GM21367 (cell line): ENCODE measurements around the gene TM9SF1.

Experiments used
- ATAC-seq: cut with Tn5 transposase; IDR thresholded peaks from one replicate; pipeline ENCODE4 v1.9.1; 2021; ENCODE audit not compliant: unreplicated experiment

TM9SF1 gene

DNA sequence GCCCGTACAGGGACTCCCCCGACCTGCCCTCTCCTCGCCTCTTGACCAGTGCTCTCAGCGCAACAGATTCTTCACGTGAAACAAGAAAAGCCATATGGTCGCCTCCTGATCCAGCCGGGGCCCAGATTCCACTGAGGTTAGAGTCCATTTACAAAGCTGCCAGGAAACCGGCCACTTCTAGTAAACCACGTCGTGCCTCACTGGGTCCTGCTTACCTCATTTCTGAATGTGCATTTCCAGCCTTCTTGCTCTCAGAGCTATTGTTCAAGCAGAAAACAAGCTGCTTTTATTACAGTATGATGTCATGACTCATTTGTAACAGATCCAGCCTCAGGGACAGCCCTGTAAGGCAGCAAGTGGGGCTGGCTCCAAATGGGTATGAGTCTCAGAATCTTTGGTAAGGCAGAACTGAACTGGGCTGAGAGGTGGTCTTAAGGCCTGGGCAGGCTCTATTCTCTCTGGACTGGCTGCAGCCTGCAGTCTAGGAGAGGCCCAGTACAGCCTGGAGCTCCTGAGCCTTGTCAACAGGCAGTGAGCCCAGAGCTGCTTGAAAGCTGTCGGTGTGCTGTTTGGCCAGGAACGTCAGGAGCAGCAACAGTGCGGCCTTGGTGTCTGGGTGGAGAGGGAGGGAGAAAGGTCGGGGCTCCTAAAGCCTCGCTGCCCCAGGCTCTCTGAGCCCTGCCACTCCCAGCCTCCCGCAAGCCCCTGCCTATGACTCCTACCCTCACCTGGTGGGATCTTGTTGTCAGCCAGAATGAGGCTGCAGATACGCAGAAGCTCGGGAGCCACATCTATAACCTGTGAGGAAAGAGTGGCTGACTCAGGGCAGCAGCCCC lies 15.1 kb downstream of the TM9SF1 start:
- no peak for ATAC-seq

DNA sequence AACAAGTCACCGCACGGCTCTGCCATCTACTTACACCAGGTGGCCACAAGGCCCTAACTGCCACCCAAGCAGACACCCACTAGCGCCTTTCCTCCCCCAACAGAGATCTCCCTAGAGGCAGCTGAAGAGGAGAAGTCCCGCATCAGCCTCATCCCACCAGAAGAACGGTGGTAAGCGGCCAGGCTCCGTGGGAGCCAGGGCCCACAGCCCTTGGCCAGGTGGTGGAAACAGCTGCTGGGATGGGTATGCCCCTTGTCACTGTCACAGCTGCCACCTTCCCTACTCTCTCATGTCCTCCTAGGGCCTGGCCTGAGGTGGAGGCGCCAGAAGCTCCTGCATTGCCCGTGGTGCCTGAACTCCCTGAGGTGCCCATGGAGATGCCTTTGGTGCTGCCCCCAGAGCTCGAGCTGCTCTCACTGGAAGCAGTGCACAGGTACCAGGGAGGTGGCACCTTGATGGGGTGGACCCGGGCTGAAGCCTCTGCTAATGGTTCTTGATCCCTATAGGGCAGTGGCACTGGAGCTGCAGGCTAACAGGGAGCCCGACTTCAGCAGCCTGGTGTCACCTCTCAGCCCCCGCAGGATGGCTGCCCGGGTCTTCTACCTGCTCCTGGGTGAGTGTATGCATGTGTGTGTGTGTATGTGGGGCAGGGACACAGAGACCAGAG lies 15.8 kb downstream of the TM9SF1 start:
- no peak for ATAC-seq

DNA sequence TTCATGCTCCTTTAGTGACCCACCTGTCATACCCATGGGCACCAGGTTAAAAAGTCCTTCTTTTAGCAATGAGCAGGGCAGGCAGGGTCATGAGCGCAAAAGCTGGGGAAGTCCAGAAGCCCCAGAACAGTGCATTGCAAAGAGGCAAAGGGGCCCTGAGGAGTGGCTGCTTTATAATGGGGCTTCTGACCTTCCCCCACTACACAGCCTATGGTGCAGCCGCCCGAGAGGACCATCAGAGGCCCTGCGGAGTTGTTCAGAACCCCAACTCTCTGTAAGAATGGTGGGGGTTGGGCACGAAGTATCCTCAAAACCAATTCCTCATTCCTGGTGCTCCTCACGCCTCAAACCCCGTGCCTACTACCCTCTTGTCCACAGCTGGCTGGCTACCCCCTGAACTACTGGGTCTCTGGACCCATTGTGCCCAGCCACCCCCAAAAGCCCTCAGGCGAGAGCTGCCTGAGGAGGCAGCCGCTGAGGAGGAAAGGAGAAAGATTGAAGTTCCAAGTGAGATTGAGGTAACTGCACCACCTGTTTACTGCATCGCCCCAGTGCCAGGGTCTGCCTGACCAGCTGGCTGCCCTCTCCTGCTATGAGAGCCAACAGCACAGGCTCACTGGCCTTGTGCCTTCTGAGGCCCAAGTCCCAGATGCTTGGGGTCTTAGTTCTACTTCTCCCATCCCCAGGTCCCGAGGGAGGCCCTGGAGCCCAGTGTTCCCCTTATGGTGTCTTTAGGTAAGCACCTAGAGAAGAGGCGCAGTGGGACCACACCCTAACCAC lies 16.7 kb downstream of the TM9SF1 start:
- no peak for ATAC-seq

DNA sequence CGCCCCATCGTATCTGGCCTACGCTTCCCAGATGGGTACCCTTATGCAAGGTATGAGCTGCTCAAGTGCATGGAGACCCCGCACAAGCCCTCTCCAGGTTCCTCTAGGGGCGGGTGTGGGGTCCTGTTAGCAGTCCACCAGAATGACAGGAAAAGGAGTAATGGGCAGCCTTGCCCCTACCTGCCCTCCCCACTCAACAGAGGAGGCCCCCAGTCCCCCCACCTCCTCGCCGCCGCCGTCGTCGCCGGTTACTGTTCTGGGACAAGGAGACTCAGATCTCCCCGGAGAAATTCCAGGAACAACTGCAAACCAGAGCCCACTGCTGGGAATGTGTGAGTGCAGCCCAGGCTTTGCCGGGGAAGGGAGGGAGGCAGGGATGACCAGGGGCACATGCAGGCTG lies 17.4 kb downstream of the TM9SF1 start:
- no peak for ATAC-seq

DNA sequence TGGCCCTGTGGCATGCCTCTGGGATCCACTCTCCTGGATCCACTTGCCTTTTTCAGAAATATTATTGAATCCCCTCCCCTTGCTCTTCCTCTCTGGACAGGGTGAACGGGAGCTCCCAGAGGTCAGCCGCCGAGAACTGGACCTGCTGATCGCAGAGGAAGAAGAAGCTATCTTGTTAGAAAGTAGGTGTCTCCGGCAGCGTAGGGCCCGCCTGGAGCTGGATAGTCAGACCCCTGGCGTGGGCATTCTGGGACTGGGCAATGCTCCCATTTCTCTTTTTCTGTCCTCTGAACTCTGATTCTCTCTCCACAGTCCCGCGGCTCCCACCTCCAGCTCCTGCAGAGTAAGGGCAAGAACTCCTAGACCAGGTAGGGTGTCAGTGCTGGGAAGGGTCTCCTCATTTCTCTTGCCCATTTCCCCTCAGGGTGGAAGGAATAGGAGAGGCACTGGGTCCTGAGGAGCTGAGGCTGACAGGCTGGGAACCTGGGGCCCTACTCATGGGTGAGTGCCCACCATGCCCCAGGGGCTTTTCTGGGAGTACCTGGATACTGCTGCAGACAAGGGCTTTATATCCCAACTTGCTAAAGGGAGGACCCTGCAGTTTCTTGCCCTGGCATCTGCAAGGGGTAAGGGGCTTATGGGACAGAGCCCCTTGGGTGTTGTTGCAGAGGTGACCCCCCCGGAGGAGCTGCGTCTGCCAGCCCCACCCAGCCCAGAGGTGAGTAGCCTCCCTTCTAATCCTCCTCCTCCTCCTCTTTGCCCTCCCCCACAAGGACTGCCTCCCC lies 18.0 kb downstream of the TM9SF1 start:
- no peak for ATAC-seq

DNA sequence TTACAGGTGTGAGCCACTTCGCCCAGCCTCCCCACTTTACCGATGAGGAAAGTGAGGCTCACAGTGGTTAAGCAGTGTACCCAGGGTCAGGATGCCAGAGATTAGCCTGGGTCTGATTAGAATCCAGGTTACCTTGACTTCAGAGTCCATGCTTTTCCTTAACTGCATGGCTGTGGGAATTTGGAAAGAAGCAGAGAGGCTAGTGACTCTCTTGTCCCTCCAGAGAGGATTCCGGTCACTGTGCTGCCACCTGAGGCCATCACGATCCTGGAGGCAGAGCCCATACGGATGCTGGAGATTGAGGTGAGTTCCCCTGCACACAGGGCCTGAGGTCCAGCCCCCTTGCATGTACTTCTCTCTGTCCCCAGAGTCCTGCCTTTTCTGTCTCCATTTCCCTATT lies 18.6 kb downstream of the TM9SF1 start:
- ATAC-seq, result no peak

DNA sequence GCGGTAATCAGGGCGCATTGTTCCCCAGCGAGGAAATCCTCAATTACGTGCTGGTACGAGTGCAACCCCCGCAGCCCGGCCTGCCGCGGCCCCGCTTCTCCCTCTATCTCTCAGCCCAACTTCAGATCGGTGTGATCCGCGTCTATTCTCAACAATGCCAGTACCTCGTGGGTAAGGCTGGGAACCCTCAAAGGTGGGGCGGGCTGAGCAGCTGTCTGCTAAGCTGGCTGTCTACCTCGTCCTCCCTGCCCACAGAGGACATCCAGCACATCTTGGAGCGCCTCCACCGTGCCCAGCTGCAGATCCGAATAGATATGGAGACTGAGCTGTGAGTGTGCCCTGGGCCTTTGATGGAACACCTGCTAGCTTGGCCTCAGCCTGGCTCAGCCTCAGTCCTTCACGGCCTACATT lies 22.4 kb downstream of the TM9SF1 start:
- ATAC-seq, result no peak

DNA sequence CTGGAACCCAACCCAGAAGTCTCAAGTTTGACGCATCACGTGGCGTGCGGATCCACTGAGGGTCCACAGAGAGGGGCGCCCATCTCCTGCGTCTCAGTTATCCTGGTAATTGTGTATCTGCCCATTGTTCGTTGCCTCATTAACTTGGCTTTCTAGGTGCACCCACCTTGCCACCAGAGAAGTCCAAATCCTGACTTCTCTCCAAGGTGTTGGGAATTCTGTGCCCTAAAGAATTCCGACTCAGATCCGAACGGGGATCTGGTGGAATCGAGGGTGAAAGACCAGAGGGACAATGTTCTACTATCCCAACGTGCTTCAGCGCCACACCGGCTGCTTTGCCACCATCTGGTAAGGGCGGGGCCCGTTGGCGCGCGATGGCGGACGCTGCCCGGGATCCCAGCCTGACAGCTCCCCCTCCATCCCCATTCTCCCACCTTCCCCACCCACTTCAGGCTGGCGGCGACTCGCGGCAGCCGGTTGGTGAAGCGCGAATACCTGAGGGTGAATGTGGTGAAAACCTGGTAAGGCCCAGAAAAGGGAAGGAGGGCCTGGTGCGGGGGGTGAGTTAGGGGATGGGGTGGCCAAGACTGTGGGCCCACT lies 22.9 kb downstream of the TM9SF1 start:
- ATAC-seq, result no peak

DNA sequence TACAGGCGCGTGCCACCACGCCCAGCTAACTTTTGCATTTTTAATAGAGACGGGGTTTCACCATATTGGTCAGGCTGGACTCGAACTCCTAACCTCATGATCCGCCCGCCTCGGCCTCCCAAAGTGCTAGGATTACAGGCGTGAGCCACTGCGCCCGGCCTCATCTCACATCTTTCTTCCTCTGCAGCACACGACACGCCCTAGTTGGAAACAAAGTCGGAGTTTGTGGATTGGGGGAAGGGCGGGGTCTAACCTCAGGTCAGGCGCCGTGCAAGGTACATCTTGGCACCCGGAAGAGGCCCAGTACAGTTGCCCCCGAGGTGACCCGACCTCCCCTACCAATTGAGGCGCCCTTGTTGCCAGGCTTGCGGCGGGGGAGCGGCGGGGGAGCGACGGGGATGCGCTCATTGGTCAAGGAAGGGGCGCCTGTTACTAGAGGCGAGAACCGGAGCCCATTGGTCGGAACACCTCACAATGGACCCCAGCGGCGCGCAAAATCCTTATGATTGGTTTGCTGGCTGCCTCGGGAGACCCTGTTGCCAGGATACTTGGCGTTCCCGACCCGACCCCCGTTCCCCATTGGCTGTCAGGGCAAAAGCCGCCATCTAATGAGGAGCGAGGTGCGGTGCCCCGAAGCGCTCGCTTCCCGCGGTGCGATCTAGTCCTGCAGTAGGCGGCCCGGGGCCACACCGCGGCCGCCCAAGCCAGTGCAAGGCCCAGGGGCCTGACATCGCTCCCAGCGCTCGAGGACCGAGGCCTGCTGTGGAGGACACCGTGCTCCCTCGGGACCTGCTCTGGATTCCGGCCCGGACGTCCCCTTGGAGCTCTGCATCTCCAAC lies 23.6 kb downstream of the TM9SF1 start, which contains the start of gene REC8:
Gene REC8 (plus strand): TSS at position 659 of the 839 bp plus-strand sequence. CDS start 473 bp downstream, outside the sequence.
- ATAC-seq, result peak; percentile 78

DNA sequence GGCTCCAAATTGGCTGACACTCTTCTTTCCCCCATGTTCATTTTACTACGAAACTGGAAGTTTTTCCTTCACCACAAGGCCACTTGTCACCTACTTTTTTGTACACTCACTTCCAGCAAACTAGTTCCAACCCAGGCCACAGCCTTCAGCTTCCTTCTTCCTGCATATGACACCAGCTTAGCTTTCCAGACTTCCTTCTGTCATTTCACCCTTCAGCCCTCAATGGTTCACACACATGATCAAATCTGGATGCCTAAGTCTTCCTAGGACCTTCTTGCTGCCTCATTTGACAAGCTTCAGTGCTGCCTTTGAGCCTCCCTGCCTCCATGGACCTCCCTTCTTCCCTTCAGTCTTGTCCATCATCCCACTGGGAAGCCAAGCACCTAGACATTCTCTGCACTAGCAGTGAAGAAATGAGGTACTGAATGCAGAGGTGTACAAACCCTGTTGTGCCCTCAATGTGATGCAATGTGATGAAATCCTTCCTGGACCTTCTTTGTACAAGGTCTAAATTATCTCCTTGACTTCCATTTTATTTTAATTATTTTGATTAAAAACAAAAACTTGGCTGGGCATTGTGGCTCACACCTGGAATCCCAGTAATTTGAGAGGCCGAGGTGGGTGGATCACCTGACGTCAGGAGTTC lies 27.6 kb downstream of the TM9SF1 start:
- ATAC-seq, result no peak

DNA sequence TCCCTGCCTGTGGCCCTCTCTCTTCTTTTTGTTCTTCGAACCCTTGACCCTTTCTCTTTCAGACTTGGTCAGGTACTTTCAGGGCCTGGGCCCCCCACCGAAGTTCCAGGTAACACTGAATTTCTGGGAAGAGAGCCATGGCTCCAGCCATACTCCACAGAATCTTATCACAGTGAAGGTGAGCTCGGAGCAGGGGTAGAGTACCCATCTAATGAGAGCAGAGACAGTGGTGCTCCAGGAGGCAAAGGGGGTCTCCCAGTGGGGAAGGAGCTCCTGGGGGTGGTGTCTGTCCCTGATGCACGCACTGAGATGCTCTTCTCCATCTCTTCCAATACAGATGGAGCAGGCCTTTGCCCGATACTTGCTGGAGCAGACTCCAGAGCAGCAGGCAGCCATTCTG lies 29.5 kb downstream of the TM9SF1 start:
- no peak for ATAC-seq

DNA sequence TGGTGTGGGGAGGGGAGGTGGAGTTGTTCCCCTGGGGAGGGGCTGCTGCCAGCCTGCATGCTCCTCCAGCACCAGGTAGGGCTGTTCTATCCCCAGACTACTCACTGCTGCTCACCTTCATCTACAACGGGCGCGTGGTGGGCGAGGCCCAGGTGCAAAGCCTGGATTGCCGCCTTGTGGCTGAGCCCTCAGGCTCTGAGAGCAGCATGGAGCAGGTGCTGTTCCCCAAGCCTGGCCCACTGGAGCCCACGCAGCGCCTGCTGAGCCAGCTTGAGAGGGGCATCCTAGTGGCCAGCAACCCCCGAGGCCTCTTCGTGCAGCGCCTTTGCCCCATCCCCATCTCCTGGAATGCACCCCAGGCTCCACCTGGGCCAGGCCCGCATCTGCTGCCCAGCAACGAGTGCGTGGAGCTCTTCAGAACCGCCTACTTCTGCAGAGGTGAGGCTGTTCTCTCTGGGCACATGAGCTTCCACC lies 30.7 kb downstream of the TM9SF1 start:
- ATAC-seq, result no peak

DNA sequence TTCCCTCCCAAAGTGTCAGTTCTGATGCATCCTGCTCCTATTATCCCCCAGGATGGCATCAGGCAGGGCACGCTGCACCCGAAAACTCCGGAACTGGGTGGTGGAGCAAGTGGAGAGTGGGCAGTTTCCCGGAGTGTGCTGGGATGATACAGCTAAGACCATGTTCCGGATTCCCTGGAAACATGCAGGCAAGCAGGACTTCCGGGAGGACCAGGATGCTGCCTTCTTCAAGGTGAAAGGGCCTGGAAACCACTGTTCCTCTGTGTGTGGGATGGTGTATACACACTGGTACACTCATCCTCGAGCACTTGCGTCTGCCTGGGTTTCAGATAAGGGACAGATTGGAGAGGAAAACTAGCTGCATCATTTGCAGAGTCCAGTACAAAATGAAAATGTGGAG lies 33.1 kb downstream of the TM9SF1 start:
- ATAC-seq, result no peak

DNA sequence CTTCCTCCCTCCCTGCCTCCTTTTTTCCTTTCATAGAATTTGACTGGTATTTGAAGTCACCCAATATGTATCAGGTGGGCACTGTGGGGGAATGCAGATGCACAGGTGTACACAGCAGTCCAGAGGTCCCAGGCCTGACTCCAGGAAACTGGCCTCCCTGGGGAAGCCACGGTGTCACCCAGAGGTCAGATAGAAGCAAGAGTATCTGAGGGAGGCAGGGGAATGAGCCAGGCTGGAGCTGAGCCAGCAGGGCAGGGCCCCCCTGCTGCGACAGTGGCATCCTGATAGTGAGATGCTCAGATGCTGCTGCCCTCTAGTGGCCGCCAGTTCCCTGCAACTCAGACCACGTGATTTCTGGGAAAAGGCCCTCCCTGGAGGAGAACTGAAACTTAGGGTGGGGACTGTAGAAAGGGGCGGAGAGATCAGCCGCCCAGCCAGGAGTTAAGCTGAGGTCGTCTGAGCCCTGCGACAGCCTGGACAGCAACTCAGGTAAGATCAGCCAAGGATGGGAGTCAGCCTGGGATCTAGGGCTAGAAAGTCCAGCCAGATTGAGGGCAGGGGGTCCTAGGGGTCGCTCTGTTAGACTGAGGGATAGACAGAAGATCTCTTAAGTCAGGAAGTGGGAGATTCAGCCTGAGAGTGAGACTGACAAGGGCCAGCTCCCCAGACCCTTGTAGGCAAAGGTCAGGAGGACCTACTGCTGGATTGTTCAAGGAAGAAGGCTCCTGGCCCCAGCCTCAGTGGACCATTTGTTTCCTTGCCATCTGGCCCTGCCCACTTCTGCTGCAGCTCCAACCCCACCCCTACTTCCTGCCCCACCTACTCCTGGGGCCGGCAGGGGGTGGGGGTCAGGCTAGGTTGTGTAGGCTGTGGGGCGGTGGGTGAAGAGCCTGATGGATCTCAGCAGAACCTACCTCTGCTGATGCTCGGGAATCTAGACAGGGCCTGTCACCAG lies 34.1 kb downstream of the TM9SF1 start, which contains the start of gene IRF9:
Gene IRF9 (plus strand): TSS at position 416 of the 955 bp plus-strand sequence. CDS start 880 bp downstream, outside the sequence.
- ATAC-seq, result peak; percentile 65

DNA sequence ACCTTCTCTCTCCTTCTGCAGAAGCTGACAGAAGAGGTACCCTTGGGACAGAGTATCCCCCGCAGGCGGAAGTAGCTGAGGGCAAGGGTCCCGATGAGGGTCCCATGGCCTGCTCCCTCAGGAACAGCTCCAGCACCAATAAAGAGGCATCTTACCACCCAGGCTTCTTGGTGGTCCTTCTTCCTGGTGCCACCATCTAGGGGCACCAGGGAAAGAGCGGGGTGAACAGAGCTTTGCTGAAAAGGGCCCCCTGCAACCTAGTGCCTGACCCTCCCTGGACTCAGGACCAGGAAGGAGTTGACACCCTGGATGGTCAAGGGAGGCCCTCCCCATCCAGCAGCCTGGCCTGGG lies 34.8 kb downstream of the TM9SF1 start:
- ATAC-seq, result peak; percentile 5

DNA sequence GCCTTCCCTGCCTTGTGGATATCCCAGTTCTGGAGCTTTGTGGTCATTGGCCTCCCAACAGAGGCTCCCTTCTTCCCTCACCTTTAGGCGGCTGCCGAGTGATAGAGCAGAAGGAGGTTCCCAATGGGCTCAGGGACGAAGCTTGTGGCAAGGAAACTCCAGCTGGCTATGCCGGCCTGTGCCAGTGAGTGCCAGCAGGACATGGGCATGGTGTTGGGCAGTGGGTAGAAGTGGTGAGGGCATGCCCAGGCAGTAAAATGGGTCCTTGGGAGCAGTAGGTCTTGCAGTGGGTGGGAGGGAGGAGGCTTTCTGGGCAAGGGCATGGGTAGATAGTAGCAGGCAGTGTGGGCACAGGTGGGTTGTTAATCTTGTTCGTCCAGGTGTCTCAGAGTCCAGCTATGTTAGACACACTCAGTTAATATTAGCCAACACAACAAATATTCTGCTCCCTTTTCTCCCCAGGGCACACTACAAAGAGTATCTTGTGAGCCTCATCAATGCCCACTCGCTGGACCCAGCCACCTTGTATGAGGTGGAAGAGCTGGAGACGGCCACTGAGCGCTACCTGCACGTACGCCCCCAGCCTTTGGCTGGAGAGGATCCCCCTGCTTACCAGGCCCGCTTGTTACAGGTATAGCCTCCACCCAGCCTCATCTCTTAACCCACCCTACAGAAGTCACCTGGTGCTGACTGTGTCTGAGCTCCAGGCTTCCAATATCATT lies 35.3 kb downstream of the TM9SF1 start:
- no peak for ATAC-seq

DNA sequence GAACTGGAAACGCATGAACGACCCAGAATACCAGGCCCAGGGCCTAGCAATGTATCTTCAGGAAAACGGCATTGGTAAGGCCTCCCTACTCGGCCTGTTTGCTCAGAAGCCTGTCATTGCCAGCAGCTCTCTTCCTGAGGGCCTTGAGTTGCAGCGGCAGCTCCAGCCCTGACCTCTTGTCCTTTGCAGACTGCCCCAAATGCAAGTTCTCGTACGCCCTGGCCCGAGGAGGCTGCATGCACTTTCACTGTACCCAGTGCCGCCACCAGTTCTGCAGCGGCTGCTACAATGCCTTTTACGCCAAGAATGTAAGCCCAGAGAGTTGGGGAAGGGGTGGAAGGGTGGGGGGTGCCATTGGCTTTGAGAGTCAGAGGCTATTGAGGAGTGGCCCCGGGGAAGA lies 37.9 kb downstream of the TM9SF1 start:
- no peak for ATAC-seq
